HG02884 (cell line): ENCODE measurements around the gene LPP.

ENCODE experiments used
- ATAC-seq: cut with Tn5 transposase; IDR thresholded peaks from one replicate; pipeline ENCODE4 v1.9.1; 2021; ENCODE audit warnings: mild to moderate bottlenecking, moderate library complexity; ENCODE audit not compliant: unreplicated experiment

The LPP gene

DNA sequence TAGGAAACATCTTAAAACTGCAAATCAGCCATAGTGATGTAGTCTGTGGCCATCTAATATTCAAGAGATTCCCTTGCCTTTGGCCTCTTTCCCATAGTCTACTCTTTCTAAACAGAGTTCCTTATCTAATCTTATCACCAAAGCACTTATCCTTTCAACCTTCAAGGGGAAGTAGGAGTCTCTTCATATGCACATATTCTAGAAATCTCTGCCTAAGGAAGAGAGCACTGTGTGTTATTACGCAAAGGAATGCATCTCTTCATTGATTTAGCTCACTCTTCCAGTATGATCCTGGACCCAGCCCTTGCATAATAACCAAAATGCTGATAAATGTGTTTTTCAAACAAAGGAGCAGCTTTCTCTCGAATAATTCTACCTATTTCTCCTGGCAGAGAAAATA, 764.1 kb downstream of the LPP start:
- no peak for ATAC-seq

DNA sequence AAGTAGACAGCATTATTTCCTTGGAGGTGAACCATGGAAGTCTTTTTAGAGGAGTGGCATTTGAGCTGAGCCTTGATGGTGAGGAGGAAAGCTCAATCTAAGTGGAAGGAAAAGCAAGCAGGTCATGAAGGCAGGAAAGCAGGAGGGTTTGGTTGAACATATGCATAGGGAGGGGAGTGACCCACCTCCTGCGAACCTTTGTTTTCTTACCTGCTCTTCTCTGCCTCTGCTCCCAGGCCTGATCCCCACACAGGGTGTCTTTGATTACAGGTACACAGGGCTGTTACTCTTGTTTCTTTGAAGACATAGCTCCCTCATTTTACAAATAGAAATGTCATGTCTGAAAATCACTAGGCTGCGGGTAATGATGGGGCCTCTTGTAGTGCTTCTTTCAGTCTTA, 769.7 kb downstream of the LPP start:
- ATAC-seq = no peak

DNA sequence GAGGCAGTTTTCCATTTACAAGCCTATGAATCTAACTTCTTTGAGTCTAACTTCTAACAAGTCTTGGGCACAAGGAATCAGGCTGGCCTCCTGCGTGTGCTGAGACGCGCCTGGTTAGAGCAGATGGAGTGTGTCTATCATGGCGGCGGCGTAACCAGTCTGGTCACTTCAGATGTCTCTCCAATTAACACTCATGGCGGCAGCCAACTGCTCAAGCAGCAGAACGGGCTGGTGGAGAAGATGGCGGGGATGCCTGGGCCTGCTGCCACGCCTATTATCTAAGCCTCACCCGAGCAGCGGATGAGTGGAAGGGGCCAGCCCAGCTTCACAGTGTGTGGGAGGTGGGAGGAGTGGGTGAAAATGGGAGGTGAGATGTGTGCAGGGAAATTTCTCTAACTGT, 771.4 kb downstream of the LPP start:
- ATAC-seq = no peak

DNA sequence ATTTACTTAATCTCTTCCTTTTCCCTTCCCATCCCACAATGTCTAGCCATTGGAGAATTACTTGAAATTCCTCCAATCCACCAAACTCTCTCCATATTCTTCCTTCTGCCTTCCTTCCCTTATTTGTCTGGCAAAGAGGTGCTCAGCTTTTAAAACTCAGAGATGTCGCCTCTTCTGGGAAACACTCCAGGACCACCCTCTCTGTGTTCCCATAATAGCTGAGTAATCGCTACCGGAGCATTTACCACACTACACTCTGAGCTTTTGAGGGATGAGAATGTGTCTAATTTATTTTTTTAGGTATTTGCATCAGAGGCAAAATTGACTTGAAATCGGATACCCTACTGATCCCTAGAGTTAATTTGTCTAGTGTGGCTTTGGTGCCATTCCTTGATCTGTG, 772.2 kb downstream of the LPP start:
- no peak for ATAC-seq

DNA sequence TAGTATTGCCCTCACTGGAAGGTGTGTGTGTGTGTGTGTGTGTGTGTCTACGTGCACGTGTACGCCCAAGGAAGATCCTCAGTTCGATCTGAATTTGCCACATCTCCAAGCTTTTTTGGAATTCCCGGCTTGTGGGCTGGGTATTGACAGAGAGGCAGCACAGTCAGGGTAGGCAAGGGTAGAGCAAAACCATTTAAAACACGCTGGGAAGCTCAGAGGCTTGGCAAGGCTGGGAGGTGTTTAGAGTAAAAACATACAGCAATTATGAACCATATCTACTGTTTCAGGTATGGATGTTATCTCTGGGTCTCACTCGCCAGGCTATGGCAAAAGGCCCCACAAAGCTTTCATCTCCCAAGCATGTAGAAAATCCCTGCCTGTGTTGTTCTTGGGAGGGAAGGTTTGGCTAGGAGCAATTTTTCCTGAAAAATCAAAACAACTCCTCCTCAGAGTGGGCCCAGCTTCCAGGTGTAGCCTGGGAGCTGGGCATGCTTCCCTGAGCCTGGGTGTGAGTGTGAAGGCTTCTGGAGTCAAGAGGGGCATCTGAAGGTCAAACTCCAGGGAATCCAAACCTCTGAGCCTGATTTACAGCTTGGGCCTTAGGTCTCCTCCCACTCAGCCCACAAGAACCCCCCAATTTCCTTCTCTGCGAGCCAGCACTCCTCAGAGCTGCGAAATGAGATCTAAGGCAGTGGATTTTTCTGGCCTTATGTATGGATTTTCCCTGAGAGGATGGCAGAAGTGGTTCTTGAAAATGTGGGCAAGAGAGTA, 773.0 kb downstream of the LPP start:
- no peak for ATAC-seq

DNA sequence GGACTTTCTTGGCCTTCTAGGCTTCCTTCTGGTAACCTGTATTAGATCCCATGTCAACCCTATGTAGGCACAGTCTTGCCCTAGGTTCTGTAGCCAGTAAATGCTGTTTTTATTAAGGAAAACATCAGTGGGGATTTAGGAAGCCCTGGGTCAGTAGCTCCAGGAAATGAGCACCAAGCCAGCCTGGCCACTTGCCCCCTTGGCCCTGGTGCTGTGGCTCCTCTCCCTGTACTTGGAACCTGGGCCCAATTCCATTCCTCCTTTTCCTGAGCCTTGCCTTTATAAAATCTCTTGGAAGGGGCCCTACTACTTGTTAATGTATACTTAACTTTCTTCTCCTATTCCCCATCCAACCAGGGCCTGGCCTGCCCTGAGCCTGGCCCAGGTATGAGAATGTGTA, 774.0 kb downstream of the LPP start:
- no peak for ATAC-seq

DNA sequence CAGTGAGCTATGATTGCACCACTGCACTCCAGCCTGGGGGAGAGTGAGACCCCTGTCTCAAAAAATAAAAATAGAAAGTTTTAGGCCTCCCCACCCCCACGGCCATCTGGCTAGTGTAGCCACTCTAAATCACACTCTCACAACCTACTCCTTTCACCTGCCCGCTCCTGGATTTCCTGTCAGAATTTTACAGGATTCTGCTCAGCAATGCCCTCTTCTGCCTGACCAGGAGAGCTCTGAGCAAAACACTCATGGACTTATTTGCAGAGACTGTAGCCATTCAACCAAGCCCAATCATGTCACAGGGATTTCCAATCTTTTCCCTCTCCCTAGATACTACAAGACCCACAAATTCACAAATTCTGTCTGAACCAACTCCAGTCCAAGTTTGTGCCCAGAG, 775.2 kb downstream of the LPP start:
- no peak for ATAC-seq

DNA sequence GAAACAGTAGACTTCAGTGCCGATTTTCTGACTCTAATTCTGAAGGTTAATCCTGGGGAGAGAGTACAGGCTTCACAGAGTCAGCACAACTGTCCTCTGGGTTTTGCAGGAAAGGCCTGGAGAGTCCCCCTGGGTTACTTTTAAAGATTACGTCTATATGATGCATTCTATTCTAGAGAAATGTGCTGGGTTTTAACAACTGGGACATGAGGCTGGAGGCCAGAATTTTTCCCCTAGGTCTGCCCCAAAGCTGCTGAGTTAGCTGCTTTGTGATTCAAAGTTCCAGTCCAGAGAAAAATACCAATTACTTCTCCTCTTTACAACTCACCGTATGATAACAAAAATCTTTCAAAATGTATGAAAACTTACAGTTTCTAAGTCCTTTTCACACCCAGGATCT, 777.1 kb downstream of the LPP start:
- no peak for ATAC-seq

DNA sequence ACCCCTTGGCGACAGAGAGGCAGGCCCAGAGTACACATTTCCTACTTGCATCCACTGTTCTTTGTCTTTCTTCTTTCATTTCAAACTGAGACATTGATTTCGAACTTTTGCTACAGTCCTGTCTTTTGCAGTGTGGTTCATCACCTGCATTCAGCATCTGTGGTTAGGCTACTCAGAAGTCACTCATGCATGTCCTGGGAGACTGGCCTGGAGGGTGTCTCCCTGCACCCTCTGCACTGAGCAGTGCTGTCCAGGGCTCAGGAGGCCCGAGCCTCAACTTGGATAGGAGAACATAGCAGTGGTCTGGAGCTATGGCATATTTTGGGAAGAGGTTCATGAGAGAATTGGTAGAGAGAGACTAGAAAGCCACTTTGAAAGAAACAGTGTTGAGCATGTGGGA, 777.6 kb downstream of the LPP start:
- no peak for ATAC-seq

DNA sequence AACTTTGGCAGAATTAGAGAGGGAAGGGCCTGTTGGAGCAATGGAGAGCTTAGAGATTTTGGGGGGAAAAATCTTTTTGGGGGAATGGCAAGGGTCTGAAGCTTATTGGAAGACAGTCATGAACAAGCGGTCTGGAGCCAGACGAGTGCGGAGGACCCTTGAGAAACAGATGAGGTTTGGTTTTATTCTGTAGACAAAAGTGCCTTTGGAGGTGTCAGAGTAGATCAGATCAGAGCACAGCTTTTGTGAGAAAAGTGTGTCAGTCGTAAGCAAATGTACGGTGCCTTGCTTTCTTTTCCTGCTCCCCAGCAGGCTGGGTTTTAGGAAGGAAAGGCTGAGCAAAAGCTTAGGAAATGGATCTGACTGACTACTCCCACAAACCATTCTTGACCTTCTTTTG, 781.0 kb downstream of the LPP start:
- ATAC-seq = no peak

DNA sequence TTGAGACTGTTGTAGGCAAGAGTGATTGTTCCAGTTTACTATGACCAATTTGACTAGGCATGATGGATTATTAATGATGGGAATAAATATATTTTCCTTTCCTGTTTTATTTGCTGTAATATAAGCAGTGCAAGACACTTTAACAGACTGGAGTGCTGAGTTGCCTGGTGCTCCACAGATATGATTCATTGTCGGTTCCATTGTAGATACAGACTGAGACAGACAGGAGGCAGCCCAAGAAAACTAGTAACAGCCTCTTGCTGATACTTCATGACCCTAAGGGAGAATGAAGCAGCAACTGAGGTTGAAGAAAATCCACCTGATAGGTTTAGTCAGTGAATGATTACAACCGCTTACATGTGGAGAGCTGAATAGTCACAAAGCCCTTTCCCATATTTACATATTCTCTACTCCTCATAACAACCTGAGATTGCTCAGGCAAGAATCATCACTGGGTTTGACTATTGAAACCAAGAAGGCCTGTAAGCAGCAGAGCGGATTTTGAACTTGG, 782.7 kb downstream of the LPP start:
- no peak for ATAC-seq

DNA sequence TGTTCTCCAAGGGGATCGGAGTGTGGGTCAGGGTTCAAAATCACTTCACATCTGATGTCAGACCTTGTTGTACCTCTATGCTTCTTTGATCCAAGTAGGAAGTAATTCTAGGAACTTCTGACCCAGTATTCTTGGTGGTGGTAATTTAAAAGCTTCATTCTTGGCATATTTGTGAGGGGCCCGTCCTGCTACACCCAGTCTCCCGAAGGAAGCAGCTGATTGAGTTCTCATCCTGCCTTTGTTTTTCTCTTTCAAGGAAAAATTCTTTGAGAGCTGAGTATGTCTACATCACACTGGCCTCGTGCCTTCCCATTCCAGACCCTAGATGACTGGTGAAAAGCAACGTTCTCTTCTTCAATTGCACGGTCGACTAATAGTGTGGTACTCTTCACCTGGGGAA, 783.4 kb downstream of the LPP start:
- no peak for ATAC-seq

DNA sequence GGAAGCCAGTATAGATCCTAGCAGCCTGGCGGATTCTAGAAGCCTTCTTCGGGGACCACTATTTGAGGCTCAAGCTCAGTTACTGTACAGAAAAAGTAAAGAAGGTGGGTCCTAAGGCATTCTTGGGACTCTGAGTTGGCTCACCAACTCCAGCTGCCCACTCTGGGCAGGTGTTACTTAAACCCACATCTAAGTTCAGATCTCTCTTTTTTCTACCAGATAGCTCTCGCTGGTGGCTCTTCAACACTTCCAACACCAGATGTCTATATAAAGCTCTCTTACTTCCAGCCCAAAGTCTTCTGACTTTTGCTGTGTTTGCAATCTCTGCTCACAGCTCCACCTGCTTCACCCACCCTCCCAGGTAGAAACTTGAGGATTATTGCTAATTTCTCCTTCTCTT, 785.0 kb downstream of the LPP start:
- ATAC-seq = no peak

DNA sequence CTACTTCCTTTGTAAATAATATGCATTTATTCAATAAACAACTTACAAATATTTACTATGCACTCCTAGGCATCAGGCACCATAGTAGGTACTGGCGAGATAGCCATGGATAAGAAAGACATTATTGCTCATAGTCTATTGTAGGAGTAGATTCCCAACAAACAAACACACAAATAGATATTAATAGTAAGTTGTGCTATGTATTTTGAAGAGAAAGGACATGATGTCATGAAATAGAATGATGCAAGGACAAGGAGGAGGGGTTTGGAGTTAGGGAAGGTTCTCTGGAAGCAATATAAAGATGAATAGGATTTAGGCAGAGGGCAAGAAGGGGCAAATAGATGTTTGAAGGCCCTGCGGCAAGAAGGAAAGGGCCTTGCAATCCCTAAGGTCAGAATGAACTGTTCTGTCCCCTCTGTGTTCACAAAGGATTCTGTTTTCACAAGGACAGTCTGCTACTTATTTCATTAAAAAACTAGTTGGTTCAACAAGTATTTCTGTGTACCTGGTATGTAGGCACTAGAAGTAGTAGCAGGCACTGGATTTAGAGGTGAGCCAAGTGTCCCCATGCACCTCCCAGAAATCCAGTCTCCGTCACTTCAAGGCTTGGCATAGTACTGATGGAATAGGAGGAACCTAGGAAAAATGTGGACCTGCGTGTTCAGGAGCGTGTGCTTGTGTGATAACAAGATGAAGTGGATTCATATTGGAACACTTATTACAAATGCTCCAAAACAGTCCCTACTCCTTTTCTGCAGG, 786.0 kb downstream of the LPP start:
- no peak for ATAC-seq
